Measurements from ENCODE around the gene RPA4. TPM values are rescaled to one million over a fixed set of nuclear protein-coding genes. Genes with fewer than 3 reads are reported as not detected.
"Not testable (repeated sequence)": the region's sequence is repeated elsewhere in the genome, so short reads cannot be mapped to it uniquely, and the experiment has no call there.

The RPA4 gene
- total RNA-seq, 1 donor from 2014 or later: 0.12 TPM

- Mint-ChIP-seq H3K4me1 (ENCODE audit: low read depth) (peaks cover 4% of the 10 kb centered on the region), H3K36me3 (ENCODE audit: low read depth) (no peaks in the 10 kb centered on the region), H3K27me3 (ENCODE audit: low read depth) (no peaks in the 10 kb centered on the region), H3K4me3 (ENCODE audit: unreplicated experiment) (no peak overlapping the region), H3K27ac (ENCODE audit: unreplicated experiment) (no peak overlapping the region), H3K9me3 (ENCODE audit: low read depth) (no peaks in the 10 kb centered on the region)
- TF ChIP-seq CTCF (IDR thresholded peaks at IDR 0.05): no peak
- DNase-seq (ENCODE audit: low spot score): no peak
These were observed 42.4 kb upstream of the RPA4 start for GRCh38 chrX:96841325-96841724.

- H3K4me1 Mint-ChIP-seq (ENCODE audit: low read depth); H3K27ac Mint-ChIP-seq (ENCODE audit: unreplicated experiment); H3K4me3 Mint-ChIP-seq (ENCODE audit: unreplicated experiment); H3K27me3 Mint-ChIP-seq (ENCODE audit: low read depth); H3K9me3 Mint-ChIP-seq (ENCODE audit: low read depth); H3K36me3 Mint-ChIP-seq (ENCODE audit: low read depth); DNase-seq (ENCODE audit: low spot score): not testable (repeated sequence)
These were observed 41.8 kb upstream of the RPA4 start for GRCh38 chrX:96841866-96842265.

GRCh38 chrX:96843566-96843965 is 40.1 kb upstream of the RPA4 start:
- H3K9me3 Mint-ChIP-seq (ENCODE audit: low read depth): no peaks in the 10 kb centered on the region
- no peak for DNase-seq (ENCODE audit: low spot score)
- no peaks in the 10 kb centered on the region for H3K27me3 Mint-ChIP-seq (ENCODE audit: low read depth)
- no peak overlapping the region for H3K4me3 Mint-ChIP-seq (ENCODE audit: unreplicated experiment)
- H3K36me3 Mint-ChIP-seq (ENCODE audit: low read depth): no peaks in the 10 kb centered on the region
- peak; percentile 43 for TF ChIP-seq CTCF (IDR thresholded peaks at IDR 0.05)
- no peaks in the 10 kb centered on the region for H3K4me1 Mint-ChIP-seq (ENCODE audit: low read depth)
- no peak overlapping the region for H3K27ac Mint-ChIP-seq (ENCODE audit: unreplicated experiment)

GRCh38 chrX:96846841-96847240 is 36.9 kb upstream of the RPA4 start:
- H3K4me3 Mint-ChIP-seq (ENCODE audit: unreplicated experiment): no peak overlapping the region
- H3K27me3 Mint-ChIP-seq (ENCODE audit: low read depth): no peaks in the 10 kb centered on the region
- no peak for TF ChIP-seq CTCF (IDR thresholded peaks at IDR 0.05)
- H3K27ac Mint-ChIP-seq (ENCODE audit: unreplicated experiment): no peak overlapping the region
- H3K4me1 Mint-ChIP-seq (ENCODE audit: low read depth): no peaks in the 10 kb centered on the region
- no peak for DNase-seq (ENCODE audit: low spot score)
- no peaks in the 10 kb centered on the region for H3K9me3 Mint-ChIP-seq (ENCODE audit: low read depth)
- H3K36me3 Mint-ChIP-seq (ENCODE audit: low read depth): no peaks in the 10 kb centered on the region

- not testable (repeated sequence) for H3K27ac Mint-ChIP-seq (ENCODE audit: unreplicated experiment); H3K27me3 Mint-ChIP-seq (ENCODE audit: low read depth); H3K36me3 Mint-ChIP-seq (ENCODE audit: low read depth); H3K9me3 Mint-ChIP-seq (ENCODE audit: low read depth); H3K4me1 Mint-ChIP-seq (ENCODE audit: low read depth); DNase-seq (ENCODE audit: low spot score); H3K4me3 Mint-ChIP-seq (ENCODE audit: unreplicated experiment)
These were observed 24.3 kb upstream of the RPA4 start for GRCh38 chrX:96859422-96859821.

GRCh38 chrX:96861218-96861617 is 22.5 kb upstream of the RPA4 start:
- Mint-ChIP-seq H3K36me3 (ENCODE audit: low read depth) (no peaks in the 10 kb centered on the region), H3K27ac (ENCODE audit: unreplicated experiment) (no peak overlapping the region), H3K27me3 (ENCODE audit: low read depth) (no peaks in the 10 kb centered on the region), H3K4me3 (ENCODE audit: unreplicated experiment) (no peak overlapping the region), H3K4me1 (ENCODE audit: low read depth) (no peaks in the 10 kb centered on the region), H3K9me3 (ENCODE audit: low read depth) (no peaks in the 10 kb centered on the region)
- TF ChIP-seq CTCF (IDR thresholded peaks at IDR 0.05): no peak
- no peak for DNase-seq (ENCODE audit: low spot score)

All from chondrocyte (in vitro differentiated cells).